ENCODE data around the gene SELENOF. TPM values are rescaled to one million over a fixed set of nuclear protein-coding genes. Genes with fewer than 3 reads are reported as not detected.

The SELENOF gene
- total and polyA plus RNA-seq, 2 of the 13 experiments (the other 11 are each of a cell fraction or from before 2014, with no cell fraction given) = 133 to 163 TPM

DNA sequence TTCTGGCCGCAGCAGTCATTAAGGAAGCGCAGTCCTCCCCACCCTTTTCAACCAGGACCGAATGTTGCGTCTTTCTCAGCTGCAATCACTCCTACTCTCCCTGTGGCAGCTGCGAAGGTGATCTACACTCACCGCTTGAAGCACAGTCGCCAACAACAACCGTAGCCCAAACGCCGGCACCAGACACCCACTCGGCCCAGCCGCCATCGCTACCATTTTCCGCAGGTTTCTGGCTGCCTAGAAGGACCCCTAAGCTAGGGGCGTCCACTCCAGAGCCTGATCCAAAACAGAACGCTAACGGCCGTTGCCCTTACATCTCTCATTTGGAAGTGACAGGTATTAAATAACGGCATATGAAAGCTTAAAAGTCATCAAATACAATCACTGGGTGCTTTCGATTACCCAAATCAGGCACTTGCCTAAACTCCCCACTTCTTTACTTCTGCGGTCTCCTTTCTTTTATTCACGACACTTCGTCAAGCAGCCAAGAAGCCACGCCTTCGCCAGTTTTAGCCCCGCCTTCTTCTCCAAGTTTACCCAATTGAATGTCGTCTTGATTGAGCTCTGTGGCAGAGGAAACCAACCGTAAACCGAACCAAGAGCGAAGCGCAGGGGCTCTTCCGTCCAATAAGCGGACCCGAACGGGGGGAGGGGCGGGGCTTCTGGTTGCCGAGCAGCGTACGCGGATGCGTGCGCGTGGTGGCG lies at the start of gene SELENOF (continued):
- TF ChIP-seq, protein P1, sequence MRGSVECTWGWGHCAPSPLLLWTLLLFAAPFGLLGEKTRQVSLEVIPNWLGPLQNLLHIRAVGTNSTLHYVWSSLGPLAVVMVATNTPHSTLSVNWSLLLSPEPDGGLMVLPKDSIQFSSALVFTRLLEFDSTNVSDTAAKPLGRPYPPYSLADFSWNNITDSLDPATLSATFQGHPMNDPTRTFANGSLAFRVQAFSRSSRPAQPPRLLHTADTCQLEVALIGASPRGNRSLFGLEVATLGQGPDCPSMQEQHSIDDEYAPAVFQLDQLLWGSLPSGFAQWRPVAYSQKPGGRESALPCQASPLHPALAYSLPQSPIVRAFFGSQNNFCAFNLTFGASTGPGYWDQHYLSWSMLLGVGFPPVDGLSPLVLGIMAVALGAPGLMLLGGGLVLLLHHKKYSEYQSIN (CRISPR knock-in tag; IDR thresholded peaks at IDR 0.05; ENCODE audit: borderline replicate concordance) = no peak
- TF ChIP-seq ZNF317 (CRISPR knock-in tag; IDR thresholded peaks at IDR 0.05) (0 out of 2 replicates have a peak, but pooled peaks have one; percentile 22), NR2F6 (IDR thresholded peaks at IDR 0.05) (no peak), NR2F6 (CRISPR knock-in tag; IDR thresholded peaks at IDR 0.05) (no peak; the same call in 1 of the 2 replicates), HOXA9 (CRISPR knock-in tag; IDR thresholded peaks at IDR 0.05; ENCODE audit: borderline replicate concordance) (no peak), FOXK1 (CRISPR knock-in tag; IDR thresholded peaks at IDR 0.05; ENCODE audit: borderline replicate concordance, low read depth) (no peak), ZNF629 (CRISPR knock-in tag; conservative IDR thresholded peaks at IDR 0.05) (no peak), MBNL3 (CRISPR knock-in tag; conservative IDR thresholded peaks at IDR 0.05) (no peak), ZNF143 (CRISPR knock-in tag; IDR thresholded peaks at IDR 0.05) (no peak), DR1 (CRISPR knock-in tag; IDR thresholded peaks at IDR 0.05) (no peak), ZNF326 (CRISPR knock-in tag; IDR thresholded peaks at IDR 0.05; ENCODE audit: borderline replicate concordance) (no peak), AGO1 (IDR thresholded peaks at IDR 0.05; ENCODE audit: low read depth, low read length, poor library complexity, severe bottlenecking) (no peak), ZBTB7A (CRISPR knock-in tag; IDR thresholded peaks at IDR 0.05) (no peak), ZBTB7B (CRISPR knock-in tag; IDR thresholded peaks at IDR 0.05) (no peak), ZNF563 (CRISPR knock-in tag; IDR thresholded peaks at IDR 0.05) (no peak), ZNF282 (IDR thresholded peaks at IDR 0.05; ENCODE audit: partially characterized antibody) (no peak), ZNF7 (CRISPR knock-in tag; IDR thresholded peaks at IDR 0.05) (no peak), ZNF777 (CRISPR knock-in tag; IDR thresholded peaks at IDR 0.05) (peak; percentile 5; the same call in 1 of the 2 replicates), SAP130 (CRISPR knock-in tag; IDR thresholded peaks at IDR 0.05; ENCODE audit: low read depth) (peak; percentile 56), GABPA (IDR thresholded peaks at IDR 0.05; ENCODE audit: low read depth, low read length) (no peak), GABPA (CRISPR knock-in tag; IDR thresholded peaks at IDR 0.05; ENCODE audit: low read depth) (peak; percentile 31), SP4 (CRISPR knock-in tag; IDR thresholded peaks at IDR 0.05) (peak; percentile 65)
- TF ChIP-seq, protein P2, sequence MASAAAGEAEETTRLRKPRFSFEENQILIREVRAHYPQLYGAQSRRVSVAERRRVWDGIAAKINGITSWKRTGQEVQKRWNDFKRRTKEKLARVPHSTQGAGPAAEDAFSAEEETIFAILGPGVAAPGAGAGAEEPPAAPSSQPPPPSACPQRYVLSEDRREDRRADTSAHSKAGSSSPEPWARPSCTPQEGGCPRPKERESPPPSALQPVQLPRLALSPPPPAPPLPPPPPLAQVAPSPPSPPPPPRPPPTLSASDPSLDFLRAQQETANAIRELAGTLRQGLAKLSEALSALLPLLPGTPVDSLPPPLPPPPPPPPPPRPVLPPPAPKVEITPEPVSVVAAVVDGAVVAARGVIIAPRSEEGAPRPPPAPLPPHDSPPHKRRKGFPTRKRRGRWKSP (CRISPR knock-in tag; IDR thresholded peaks at IDR 0.05) = 0 out of 2 replicates have a peak, but pooled peaks have one; percentile 46
- TF ChIP-seq, protein P3, sequence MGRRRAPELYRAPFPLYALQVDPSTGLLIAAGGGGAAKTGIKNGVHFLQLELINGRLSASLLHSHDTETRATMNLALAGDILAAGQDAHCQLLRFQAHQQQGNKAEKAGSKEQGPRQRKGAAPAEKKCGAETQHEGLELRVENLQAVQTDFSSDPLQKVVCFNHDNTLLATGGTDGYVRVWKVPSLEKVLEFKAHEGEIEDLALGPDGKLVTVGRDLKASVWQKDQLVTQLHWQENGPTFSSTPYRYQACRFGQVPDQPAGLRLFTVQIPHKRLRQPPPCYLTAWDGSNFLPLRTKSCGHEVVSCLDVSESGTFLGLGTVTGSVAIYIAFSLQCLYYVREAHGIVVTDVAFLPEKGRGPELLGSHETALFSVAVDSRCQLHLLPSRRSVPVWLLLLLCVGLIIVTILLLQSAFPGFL (CRISPR knock-in tag; IDR thresholded peaks at IDR 0.05) = no peak
- TF ChIP-seq, protein P4, sequence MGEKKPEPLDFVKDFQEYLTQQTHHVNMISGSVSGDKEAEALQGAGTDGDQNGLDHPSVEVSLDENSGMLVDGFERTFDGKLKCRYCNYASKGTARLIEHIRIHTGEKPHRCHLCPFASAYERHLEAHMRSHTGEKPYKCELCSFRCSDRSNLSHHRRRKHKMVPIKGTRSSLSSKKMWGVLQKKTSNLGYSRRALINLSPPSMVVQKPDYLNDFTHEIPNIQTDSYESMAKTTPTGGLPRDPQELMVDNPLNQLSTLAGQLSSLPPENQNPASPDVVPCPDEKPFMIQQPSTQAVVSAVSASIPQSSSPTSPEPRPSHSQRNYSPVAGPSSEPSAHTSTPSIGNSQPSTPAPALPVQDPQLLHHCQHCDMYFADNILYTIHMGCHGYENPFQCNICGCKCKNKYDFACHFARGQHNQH (CRISPR knock-in tag; IDR thresholded peaks at IDR 0.05) = no peak; the same call in 1 of the 2 replicates
- TF ChIP-seq, protein P5, sequence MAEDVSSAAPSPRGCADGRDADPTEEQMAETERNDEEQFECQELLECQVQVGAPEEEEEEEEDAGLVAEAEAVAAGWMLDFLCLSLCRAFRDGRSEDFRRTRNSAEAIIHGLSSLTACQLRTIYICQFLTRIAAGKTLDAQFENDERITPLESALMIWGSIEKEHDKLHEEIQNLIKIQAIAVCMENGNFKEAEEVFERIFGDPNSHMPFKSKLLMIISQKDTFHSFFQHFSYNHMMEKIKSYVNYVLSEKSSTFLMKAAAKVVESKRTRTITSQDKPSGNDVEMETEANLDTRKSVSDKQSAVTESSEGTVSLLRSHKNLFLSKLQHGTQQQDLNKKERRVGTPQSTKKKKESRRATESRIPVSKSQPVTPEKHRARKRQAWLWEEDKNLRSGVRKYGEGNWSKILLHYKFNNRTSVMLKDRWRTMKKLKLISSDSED (CRISPR knock-in tag; IDR thresholded peaks at IDR 0.05) = no peak
- TF ChIP-seq, protein P6, sequence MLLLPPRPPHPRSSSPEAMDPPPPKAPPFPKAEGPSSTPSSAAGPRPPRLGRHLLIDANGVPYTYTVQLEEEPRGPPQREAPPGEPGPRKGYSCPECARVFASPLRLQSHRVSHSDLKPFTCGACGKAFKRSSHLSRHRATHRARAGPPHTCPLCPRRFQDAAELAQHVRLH (CRISPR knock-in tag; IDR thresholded peaks at IDR 0.05; ENCODE audit: borderline replicate concordance, low read depth) = peak; percentile 68; the same call in 1 of the 2 replicates
